ENCODE data around the gene KATNAL1. TPM values are rescaled to one million over a fixed set of nuclear protein-coding genes. Genes with fewer than 3 reads are reported as not detected.
"Not testable (repeated sequence)": the region's sequence is repeated elsewhere in the genome, so short reads cannot be mapped to it uniquely, and the experiment has no call there.

Gene KATNAL1
- total RNA-seq, 1 donor from 2014 or later = 74.6 TPM

DNA sequence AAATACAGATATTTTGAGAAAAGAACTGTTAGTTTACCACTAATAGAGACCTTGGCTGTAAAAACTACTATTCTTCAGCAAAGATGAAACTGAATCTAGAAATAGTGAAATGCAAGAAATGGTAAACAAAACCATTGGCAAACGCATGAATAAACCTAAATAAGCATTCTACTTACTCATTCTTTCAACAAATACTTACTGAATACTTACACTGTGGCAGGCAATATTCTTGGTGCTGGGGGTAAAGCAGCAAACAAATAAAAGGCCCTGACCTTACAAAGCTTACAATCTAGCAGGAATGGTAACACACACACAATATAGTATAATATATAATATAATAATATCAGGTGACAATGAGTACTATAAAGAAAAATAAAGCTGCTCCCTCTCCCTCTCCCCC is 38.7 kb downstream of the KATNAL1 start:
- Mint-ChIP-seq H3K27me3 (ENCODE audit: unreplicated experiment) (no peaks in the 10 kb centered on the region), H3K4me1 (ENCODE audit: low read depth, unreplicated experiment) (peaks cover 5% of the 10 kb centered on the region), H3K36me3 (ENCODE audit: unreplicated experiment) (peaks cover 20% of the 10 kb centered on the region), H3K4me3 (ENCODE audit: unreplicated experiment) (no peak overlapping the region), H3K9me3 (ENCODE audit: unreplicated experiment) (no peaks in the 10 kb centered on the region), H3K27ac (ENCODE audit: unreplicated experiment) (no peak overlapping the region)
- TF ChIP-seq, protein P1, sequence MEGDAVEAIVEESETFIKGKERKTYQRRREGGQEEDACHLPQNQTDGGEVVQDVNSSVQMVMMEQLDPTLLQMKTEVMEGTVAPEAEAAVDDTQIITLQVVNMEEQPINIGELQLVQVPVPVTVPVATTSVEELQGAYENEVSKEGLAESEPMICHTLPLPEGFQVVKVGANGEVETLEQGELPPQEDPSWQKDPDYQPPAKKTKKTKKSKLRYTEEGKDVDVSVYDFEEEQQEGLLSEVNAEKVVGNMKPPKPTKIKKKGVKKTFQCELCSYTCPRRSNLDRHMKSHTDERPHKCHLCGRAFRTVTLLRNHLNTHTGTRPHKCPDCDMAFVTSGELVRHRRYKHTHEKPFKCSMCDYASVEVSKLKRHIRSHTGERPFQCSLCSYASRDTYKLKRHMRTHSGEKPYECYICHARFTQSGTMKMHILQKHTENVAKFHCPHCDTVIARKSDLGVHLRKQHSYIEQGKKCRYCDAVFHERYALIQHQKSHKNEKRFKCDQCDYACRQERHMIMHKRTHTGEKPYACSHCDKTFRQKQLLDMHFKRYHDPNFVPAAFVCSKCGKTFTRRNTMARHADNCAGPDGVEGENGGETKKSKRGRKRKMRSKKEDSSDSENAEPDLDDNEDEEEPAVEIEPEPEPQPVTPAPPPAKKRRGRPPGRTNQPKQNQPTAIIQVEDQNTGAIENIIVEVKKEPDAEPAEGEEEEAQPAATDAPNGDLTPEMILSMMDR (IDR thresholded peaks at IDR 0.05; ENCODE audit: partially characterized antibody, unreplicated experiment) = no peak
- no peak for DNase-seq

DNA sequence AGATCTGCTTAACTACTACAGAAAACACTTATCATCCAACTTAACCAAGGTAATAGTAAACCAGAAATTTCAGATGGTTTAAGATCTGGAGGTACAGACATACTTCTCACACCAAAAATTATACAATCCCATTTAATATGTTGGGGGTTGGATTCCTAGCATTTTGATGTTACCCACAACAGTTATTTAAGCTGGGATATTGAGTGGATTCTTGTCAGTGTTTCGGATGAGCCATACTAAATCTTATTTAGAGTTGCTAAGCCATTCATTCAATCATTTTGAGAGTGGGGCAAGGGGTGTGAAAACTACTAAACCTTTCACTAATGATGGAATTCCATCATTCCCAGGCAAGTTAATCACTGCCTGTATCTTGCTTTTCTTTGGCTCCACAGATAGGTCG is 40.6 kb downstream of the KATNAL1 start:
- no peaks in the 10 kb centered on the region for H3K9me3 Mint-ChIP-seq (ENCODE audit: unreplicated experiment)
- H3K27ac Mint-ChIP-seq (ENCODE audit: unreplicated experiment) = no peak overlapping the region
- TF ChIP-seq, protein P1 (IDR thresholded peaks at IDR 0.05; ENCODE audit: partially characterized antibody, unreplicated experiment) = no peak
- H3K4me1 Mint-ChIP-seq (ENCODE audit: low read depth, unreplicated experiment) = no peaks in the 10 kb centered on the region
- H3K27me3 Mint-ChIP-seq (ENCODE audit: unreplicated experiment) = no peaks in the 10 kb centered on the region
- no peak for DNase-seq
- no peak overlapping the region for H3K4me3 Mint-ChIP-seq (ENCODE audit: unreplicated experiment)
- peaks cover 14% of the 10 kb centered on the region for H3K36me3 Mint-ChIP-seq (ENCODE audit: unreplicated experiment)

DNA sequence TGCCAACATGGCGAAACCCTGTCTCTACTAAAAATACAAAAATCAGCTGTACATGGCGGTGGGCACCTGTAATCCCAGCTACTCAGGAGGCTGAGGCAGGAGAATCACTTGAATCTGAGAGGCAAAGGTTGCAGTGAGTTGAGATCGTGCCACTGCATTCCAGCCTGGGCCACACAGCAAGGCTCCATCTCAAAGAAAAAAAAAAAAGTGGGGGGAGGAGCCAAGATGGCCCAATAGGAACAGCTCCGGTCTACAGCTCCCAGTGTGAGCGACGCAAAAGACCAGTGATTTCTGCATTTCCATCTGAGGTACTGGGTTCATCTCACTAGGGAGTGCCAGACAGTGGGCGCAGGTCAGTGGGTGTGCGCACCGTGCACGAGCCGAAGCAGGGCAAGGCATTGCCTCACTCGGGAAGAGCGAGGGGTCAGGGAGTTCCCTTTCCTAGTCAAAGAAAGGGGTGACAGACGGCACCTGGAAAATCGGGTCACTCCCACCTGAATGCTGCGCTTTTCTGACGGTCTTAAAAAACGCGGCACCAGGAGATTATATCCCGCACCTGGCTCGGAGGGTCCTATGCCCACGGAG is 48.1 kb downstream of the KATNAL1 start:
- H3K4me1 Mint-ChIP-seq (ENCODE audit: low read depth, unreplicated experiment) = peaks cover 10% of the 10 kb centered on the region
- H3K27me3 Mint-ChIP-seq (ENCODE audit: unreplicated experiment); H3K4me3 Mint-ChIP-seq (ENCODE audit: unreplicated experiment); H3K27ac Mint-ChIP-seq (ENCODE audit: unreplicated experiment); H3K9me3 Mint-ChIP-seq (ENCODE audit: unreplicated experiment); H3K36me3 Mint-ChIP-seq (ENCODE audit: unreplicated experiment); DNase-seq: not testable (repeated sequence)

DNA sequence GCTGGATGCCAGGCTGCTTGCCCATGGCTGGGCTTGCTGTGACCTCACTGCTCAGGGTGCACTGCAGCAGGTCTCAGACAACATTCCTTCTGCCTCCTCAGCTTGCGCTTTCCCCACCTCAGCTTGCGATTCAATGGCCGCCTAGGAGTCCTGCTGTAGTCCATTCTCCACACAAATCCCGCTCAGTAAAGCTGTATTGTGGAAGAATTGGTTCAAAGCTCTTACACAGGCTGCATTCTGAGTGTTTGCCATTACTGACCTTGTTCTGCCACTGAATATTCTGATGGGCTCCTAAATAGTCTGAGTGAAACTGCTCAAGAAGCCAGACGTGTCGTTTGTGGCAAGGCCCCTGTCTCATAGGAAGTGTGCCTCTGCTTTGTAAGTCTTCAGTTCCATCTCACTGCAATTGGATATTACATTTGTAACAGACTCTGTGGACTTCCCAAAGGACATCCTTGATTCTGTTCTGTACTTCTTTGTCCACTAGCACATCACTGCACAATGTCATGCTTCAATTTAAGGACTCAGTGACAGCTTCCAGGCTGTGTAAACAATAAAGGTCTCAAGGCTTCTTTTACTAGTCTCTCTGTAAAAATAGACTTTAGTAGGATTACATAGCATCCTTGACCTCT is 49.8 kb downstream of the KATNAL1 start:
- Mint-ChIP-seq H3K27me3 (ENCODE audit: unreplicated experiment) (peaks cover 2% of the 10 kb centered on the region), H3K36me3 (ENCODE audit: unreplicated experiment) (peaks cover 4% of the 10 kb centered on the region), H3K4me3 (ENCODE audit: unreplicated experiment) (peak overlapping the region; percentile 13), H3K9me3 (ENCODE audit: unreplicated experiment) (peaks cover 2% of the 10 kb centered on the region), H3K4me1 (ENCODE audit: low read depth, unreplicated experiment) (peaks cover 10% of the 10 kb centered on the region), H3K27ac (ENCODE audit: unreplicated experiment) (peak overlapping the region; percentile 54)
- DNase-seq = peak; percentile 22
- TF ChIP-seq, protein P1 (IDR thresholded peaks at IDR 0.05; ENCODE audit: partially characterized antibody, unreplicated experiment) = no peak

DNA sequence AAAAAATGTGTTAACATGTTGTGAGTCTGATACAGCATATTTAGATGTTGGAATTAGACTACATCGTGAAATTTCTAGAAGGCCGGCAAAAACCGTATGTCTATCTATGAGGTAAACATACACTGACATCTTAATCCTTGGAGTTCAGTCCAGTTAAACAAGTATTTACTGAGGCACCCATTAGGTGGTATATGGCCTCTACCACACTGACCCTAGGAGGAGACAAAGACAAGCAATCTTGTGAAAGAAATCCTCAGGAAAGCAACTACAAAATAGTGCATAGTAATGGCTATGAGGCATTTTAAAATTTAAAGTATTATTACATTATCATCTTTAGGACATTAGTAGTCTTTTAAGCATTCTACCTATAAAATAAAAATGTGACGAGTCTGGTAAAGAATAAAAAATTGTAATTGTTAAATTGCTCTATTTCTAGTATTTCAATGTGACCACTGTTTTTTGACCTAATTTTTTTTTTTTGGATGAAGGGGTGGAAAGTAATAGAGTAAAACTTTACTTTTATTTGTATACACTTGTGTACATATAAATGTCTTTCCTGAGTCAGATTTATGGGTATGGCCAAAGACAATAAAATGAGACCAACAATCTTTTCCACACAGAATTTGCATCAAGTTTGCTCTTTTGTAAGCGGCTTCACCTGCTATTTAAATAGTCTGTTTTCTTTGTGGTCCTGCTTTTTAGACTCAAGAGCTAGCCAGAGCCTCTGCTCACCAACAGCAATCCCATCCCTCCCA is 50.5 kb downstream of the KATNAL1 start:
- Mint-ChIP-seq H3K36me3 (ENCODE audit: unreplicated experiment) (peaks cover 4% of the 10 kb centered on the region), H3K27me3 (ENCODE audit: unreplicated experiment) (peaks cover 3% of the 10 kb centered on the region), H3K27ac (ENCODE audit: unreplicated experiment) (peak overlapping the region; percentile 54), H3K4me1 (ENCODE audit: low read depth, unreplicated experiment) (peaks cover 10% of the 10 kb centered on the region), H3K4me3 (ENCODE audit: unreplicated experiment) (no peak overlapping the region), H3K9me3 (ENCODE audit: unreplicated experiment) (peaks cover 2% of the 10 kb centered on the region)
- TF ChIP-seq, protein P1 (IDR thresholded peaks at IDR 0.05; ENCODE audit: partially characterized antibody, unreplicated experiment) = no peak
- DNase-seq = no peak
